IMR-90 (cell line): Measurements from ENCODE around the gene TRIP6. TPM values are rescaled to one million over a fixed set of nuclear protein-coding genes. Genes with fewer than 3 reads are reported as not detected.

Experiments
- ATAC-seq: fragments of 200-7000 bp; cut with Tn5 transposase; 2 replicates; pipeline ENCODE4 v1.9.1; 2020; ENCODE audit warnings: low read depth, mild to moderate bottlenecking, moderate library complexity
- BruUV-seq: library from RNA; stranded (reverse); fragments of 400-500 nt; replicated peaks from 2 replicates; lab custom pipeline; 2021; lab: Mats Ljungman, UMichigan
- CTCF ChIA-PET: fragments of 300-600 bp; formaldehyde crosslinking; extraction: SDS; loops from one replicate; lab custom pipeline; 2021; ENCODE audit warnings: antibody characterized with exemption; lab: Yijun Ruan, JAX
- POLR2A ChIA-PET: fragments of 300-600 bp; sonication (Branson Sonifier 250); formaldehyde crosslinking; loops from one replicate; lab custom pipeline; 2022; ENCODE audit warnings: antibody characterized with exemption; ENCODE audit not compliant: unreplicated experiment; lab: Charles Lee
- DNase-seq: peaks from one replicate; pipeline ENCODE4 v3.0.0; 2013
- H2AFZ ChIP-seq: replicated peaks from 2 replicates; pipeline ENCODE3; 2013; ENCODE audit warnings: low read length, mild to moderate bottlenecking; ENCODE audit not compliant: poor library complexity
- H2AK5ac ChIP-seq: 2 replicates; pipeline ENCODE4 v1.6.1; 2013; ENCODE audit warnings: low read depth, low read length, inconsistent platforms
- H2AK9ac ChIP-seq: replicated peaks from 2 replicates; pipeline ENCODE3; 2013; ENCODE audit warnings: mild to moderate bottlenecking, low read depth, low read length, moderate library complexity; ENCODE audit not compliant: poor library complexity
- H2BK120ac ChIP-seq: 2 replicates; pipeline ENCODE4 v1.6.1; 2013; ENCODE audit warnings: low read depth, low read length, inconsistent platforms
- H2BK15ac ChIP-seq: 3 replicates; pipeline ENCODE4 v1.6.1; 2013; ENCODE audit warnings: low read depth, low read length, inconsistent platforms
- H2BK20ac ChIP-seq: 2 replicates; pipeline ENCODE4 v1.6.1; 2013; ENCODE audit warnings: low read depth, mild to moderate bottlenecking, inconsistent platforms, low read length, moderate library complexity
- H2BK5ac ChIP-seq: 2 replicates; pipeline ENCODE4 v1.6.1; 2013; ENCODE audit warnings: mild to moderate bottlenecking, low read depth, low read length, inconsistent platforms; ENCODE audit not compliant: poor library complexity, severe bottlenecking
- H3K14ac ChIP-seq: replicated peaks from 2 replicates; pipeline ENCODE4 v1.6.1; 2013; ENCODE audit warnings: low read depth, low read length, inconsistent platforms
- H3K18ac ChIP-seq: 2 replicates; pipeline ENCODE4 v1.6.1; 2013; ENCODE audit warnings: low read depth, low read length, control low read depth
- H3K23ac ChIP-seq: 2 replicates; pipeline ENCODE4 v1.6.1; 2013; ENCODE audit warnings: low read depth, low read length, inconsistent platforms
- H3K27ac ChIP-seq: 2 replicates; pipeline ENCODE4 v1.5.1; 2013; ENCODE audit warnings: mild to moderate bottlenecking, control low read depth, low read length; ENCODE audit not compliant: insufficient read depth
- H3K27me3 ChIP-seq: 2 replicates; pipeline ENCODE4 v1.6.1; 2013; ENCODE audit warnings: low read length; ENCODE audit not compliant: control insufficient read depth, insufficient read depth
- H3K36me3 ChIP-seq: 2 replicates; pipeline ENCODE4 v1.6.1; 2013; ENCODE audit warnings: low read length, mixed read lengths; ENCODE audit not compliant: control insufficient read depth, insufficient read depth
- H3K4ac ChIP-seq: 2 replicates; pipeline ENCODE4 v1.6.1; 2013; ENCODE audit warnings: low read depth, low read length, inconsistent platforms
- H3K4me1 ChIP-seq: 2 replicates; pipeline ENCODE4 v1.6.1; 2013; ENCODE audit warnings: low read length, mixed read lengths; ENCODE audit not compliant: control insufficient read depth, insufficient read depth
- H3K4me2 ChIP-seq: 2 replicates; pipeline ENCODE4 v1.6.1; 2013; ENCODE audit warnings: low read depth, mild to moderate bottlenecking, control low read depth, low read length, moderate library complexity
- H3K4me3 ChIP-seq: 2 replicates; pipeline ENCODE4 v1.5.1; 2013; ENCODE audit warnings: low read depth, mild to moderate bottlenecking, control low read depth, low read length, moderate library complexity; ENCODE audit not compliant: insufficient read depth
- H3K56ac ChIP-seq: 2 replicates; pipeline ENCODE4 v1.6.1; 2013; ENCODE audit warnings: low read length, inconsistent platforms; ENCODE audit not compliant: insufficient read depth; ENCODE audit errors: extremely low read depth
- H3K79me1 ChIP-seq, 2 experiments: 2 replicates each; pipeline ENCODE4 v1.6.1; 2013; ENCODE audit warnings: low read length in 2 of 2, inconsistent platforms in 1 of 2, low read depth in 1 of 2
- H3K9ac ChIP-seq: 2 replicates; pipeline ENCODE4 v1.6.1; 2013; ENCODE audit warnings: low read depth, low read length, control low read depth
- H3K9me1 ChIP-seq: 2 replicates; pipeline ENCODE4 v1.6.1; 2013; ENCODE audit warnings: low read length, inconsistent platforms; ENCODE audit not compliant: insufficient read depth
- H3K9me3 ChIP-seq: 2 replicates; pipeline ENCODE4 v1.6.1; 2013; ENCODE audit warnings: low read length; ENCODE audit not compliant: control insufficient read depth, insufficient read depth
- H4K20me1 ChIP-seq: 2 replicates; pipeline ENCODE4 v1.6.1; 2013; ENCODE audit warnings: low read length, inconsistent platforms; ENCODE audit not compliant: insufficient read depth
- H4K5ac ChIP-seq: 2 replicates; pipeline ENCODE4 v1.6.1; 2013; ENCODE audit warnings: mild to moderate bottlenecking, low read depth, low read length, control low read depth
- H4K8ac ChIP-seq, 2 experiments: 2 replicates each; pipeline ENCODE4 v1.6.1; 2013; ENCODE audit warnings: low read depth in 2 of 2, low read length in 2 of 2, control low read depth in 1 of 2, inconsistent platforms in 1 of 2
- H4K91ac ChIP-seq: 2 replicates; pipeline ENCODE4 v1.6.1; 2013; ENCODE audit warnings: low read depth, low read length, inconsistent platforms; ENCODE audit not compliant: insufficient read depth
- MAFK ChIP-seq: IDR thresholded peaks from 2 replicates; pipeline ENCODE4 v1.6.1; 2012; ENCODE audit warnings: low read depth, low read length, improper control_type of control experiment
- RCOR1 ChIP-seq: IDR thresholded peaks from 2 replicates; pipeline ENCODE4 v1.6.1; 2012; ENCODE audit warnings: mild to moderate bottlenecking, low read length, improper control_type of control experiment; ENCODE audit not compliant: insufficient replicate concordance
- USF2 ChIP-seq: fragments of 150-350 bp; IDR thresholded peaks from 2 replicates; pipeline ENCODE4 v1.6.1; 2017; ENCODE audit warnings: mild to moderate bottlenecking, antibody characterized with exemption, low read length, low read depth
- WGBS, 2 experiments: methylation state at CpG; one replicate each; pipeline versions ENCODE4 v1.1.5 to v1.1.7; 2013; ENCODE audit warnings: missing lambda C conversion rate in 2 of 2; ENCODE audit not compliant: insufficient read length in 1 of 2; ENCODE audit errors: extremely low coverage in 2 of 2; 5-methylcytosine and 5-hydroxymethylcytosine counted together
- dilution Hi-C: fragments of 300-500 bp; cut with HindIII; formaldehyde crosslinking; loops from one replicate; pipeline ENCODE4 v1.14.3; 2018; ENCODE audit warnings: low sequenced_read_pairs; ENCODE audit not compliant: unreplicated experiment
- in situ Hi-C: fragments of 300-500 bp; cut with MboI; formaldehyde crosslinking; loops from 3 replicates; pipeline ENCODE4 v1.14.3; 2019; ENCODE audit warnings: low sequenced_read_pairs, inconsistent platforms, mixed read lengths
- intact Hi-C: fragments of 100-400 bp; cut with micrococcal nuclease; formaldehyde crosslinking; loops from 2 replicates; pipeline ENCODE4 v1.10.0; 2022
- polyA plus RNA-seq, 3 experiments: library from polyadenylated mRNA; depleted of rRNA; stranded (reverse); fragments of >200 nt; gene quantifications; 2 replicates each; pipeline ENCODE4 v1.2.3, GENCODE V29; 2012; ENCODE audit warnings: low replicate concordance in 1 of 3
- total RNA-seq: library from RNA; depleted of rRNA; stranded (reverse); fragments of >200 nt; gene quantifications from 2 replicates; pipeline ENCODE4 v1.2.3, GENCODE V29; 2012

The TRIP6 gene
- total and polyA plus RNA-seq, 2 of the 4 experiments (the other 2 are of a cell fraction), result 36.4 to 72.3 TPM

- CTCF ChIA-PET, result no interaction called here
- dilution Hi-C loops, result no loop called here
Measured at GRCh38 chr7:100887516-100888290, 20.5 kb downstream of the TRIP6 start.

More at GRCh38 chr7:100887516-100888290, 20.5 kb downstream of the TRIP6 start:
- Histone ChIP-seq H3K27me3 (no peaks in the 10 kb centered on the region), H3K23ac (no peak overlapping the region), H3K56ac (no peak overlapping the region), H3K4me3 (no peak overlapping the region), H3K4ac (no peak overlapping the region), H4K91ac (no peak overlapping the region), H3K4me2 (no peak overlapping the region), H2BK5ac (no peak overlapping the region), H2AFZ (no peak overlapping the region), H2AK9ac (no peak overlapping the region), H3K18ac (no peak overlapping the region), H4K8ac (no peak overlapping the region), H3K9me3 (no peaks in the 10 kb centered on the region), H3K36me3 (peaks cover 58% of the 10 kb centered on the region), H3K14ac (no peak overlapping the region), H3K27ac (no peak overlapping the region), H2BK20ac (no peak overlapping the region), H2AK5ac (no peak overlapping the region), H3K9ac (no peak overlapping the region), H3K9me1 (peaks cover 3% of the 10 kb centered on the region; the same call in 1 of the 2 replicates), H2BK15ac (no peak overlapping the region), H4K20me1 (peaks cover 15% of the 10 kb centered on the region; the same call in 1 of the 2 replicates), H3K4me1 (peaks cover 16% of the 10 kb centered on the region), H3K79me1 (peaks cover 25 to 54% of the 10 kb centered on the region in 2 experiments), H2BK120ac (no peak overlapping the region), H4K5ac (no peak overlapping the region)
- POLR2A ChIA-PET, result interaction anchor here (0.9 to 1.4 kb wide), 3 partner anchors 11 to 13 kb away, joined by 3 to 4 read pairs (median 4); partner anchors contain the start of gene SRRT
- DNase-seq (no peak), ATAC-seq (no peak)
- in situ Hi-C loops, result no loop called here
- 84% methylated on average over 6 of the region's 21 CpGs; no CpG with 5 or more reads in 1 of the 2 experiments for WGBS, 2 experiments
- BruUV-seq, result TSS peak; percentile 83
- intact Hi-C loops, result no loop called here
- no peak for TF ChIP-seq USF2
- TF ChIP-seq MAFK, result no peak
- TF ChIP-seq RCOR1, result no peak
